HepG2 (cell line): ENCODE measurements around the gene PDSS2. TPM values are rescaled to one million over a fixed set of nuclear protein-coding genes. Genes with fewer than 3 reads are reported as not detected.

ENCODE experiments used
- FOXA3 ChIP-seq: IDR thresholded peaks from 2 replicates; pipeline ENCODE4 v1.6.1; 2016; ENCODE audit warnings: missing genetic modification reagents, missing compliant biosample characterization
- HNF1A ChIP-seq, 2 experiments: sonication (generic) in 1 of 2; formaldehyde crosslinking in 1 of 2; IDR thresholded peaks; 2 replicates each; pipeline versions ENCODE4 v1.4.0 to v1.6.1; 2016 to 2020; ENCODE audit warnings: borderline replicate concordance in 1 of 2, low read depth in 1 of 2, mild to moderate bottlenecking in 1 of 2, missing genetic modification reagents in 1 of 2
- ZBTB4 ChIP-seq: sonication (generic); formaldehyde crosslinking; IDR thresholded peaks from 2 replicates; pipeline ENCODE4 v1.4.0; 2020; ENCODE audit warnings: missing genetic modification reagents, mild to moderate bottlenecking, borderline replicate concordance
- ZNF704 ChIP-seq: sonication (generic); formaldehyde crosslinking; IDR thresholded peaks from 2 replicates; pipeline ENCODE4 v1.8.1; 2023; ENCODE audit warnings: mild to moderate bottlenecking, inconsistent platforms, moderate library complexity, missing genetic modification reagents, borderline replicate concordance
- polyA plus RNA-seq, 8 experiments: library from polyadenylated mRNA; depleted of rRNA in 3 of 8; stranded (reverse) in 7 of 8; unstranded in 1 of 8; fragments of >200 nt; fragmentation: Illumina TruSeq in 4 of 8; extraction: Trizol in 4 of 8; gene quantifications; 2 replicates each; pipeline versions ENCODE4 v1.2.1 to v1.2.3, GENCODE V29; 2011 to 2016; ENCODE audit warnings: low read depth in 4 of 8, missing spikeins in 1 of 8, mixed read lengths in 1 of 8; ENCODE audit not compliant: insufficient read depth in 1 of 8
- total RNA-seq, 5 experiments: library from RNA; depleted of rRNA; stranded (reverse); fragments of >200 nt; fragmentation: Illumina TruSeq; extraction: Trizol; gene quantifications; 2 replicates each; pipeline ENCODE4 v1.2.3, GENCODE V29; 2016; ENCODE audit warnings: low read depth in 1 of 5

PDSS2 gene
- total and polyA plus RNA-seq, 2 of the 13 experiments (the other 11 are each of a cell fraction or from before 2014, with no cell fraction given): 16.2 to 17.0 TPM

DNA sequence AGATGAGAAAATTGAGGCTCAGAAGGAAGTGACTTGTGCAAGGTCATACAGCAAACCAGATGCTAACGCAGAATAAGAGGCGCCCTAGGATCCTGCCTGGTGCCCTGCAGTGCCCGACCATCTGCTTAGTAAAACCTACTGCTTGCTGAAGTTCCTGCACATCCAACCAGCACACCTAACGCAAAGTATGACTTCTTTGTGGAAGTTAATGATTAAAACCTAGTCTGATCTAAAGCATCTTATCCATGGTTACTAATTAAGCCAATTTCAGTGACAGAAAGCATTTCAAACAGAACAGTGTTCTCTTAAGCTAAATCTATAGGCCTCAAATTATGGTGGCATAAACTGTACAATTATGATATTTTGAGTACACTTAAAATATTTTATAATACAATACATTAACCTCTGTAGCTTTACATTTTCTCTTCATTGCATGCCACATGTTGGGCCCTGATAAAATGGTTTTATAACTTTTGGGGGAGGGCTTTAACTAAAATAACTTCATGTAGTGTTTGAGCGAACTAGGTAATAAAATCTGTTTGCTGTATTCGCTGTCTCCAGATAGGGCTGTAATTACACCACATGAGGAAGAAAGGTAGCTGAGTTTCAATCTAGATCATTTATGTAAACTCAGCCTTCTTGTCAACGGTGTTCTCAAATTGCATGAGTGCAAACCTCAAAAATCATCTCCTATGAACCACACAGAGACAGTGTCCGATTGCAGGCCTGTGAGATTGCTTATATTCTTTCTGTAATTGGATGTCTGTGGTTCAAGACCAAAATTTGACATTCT lies 306.5 kb downstream of the PDSS2 start (continued):
- no peak for TF ChIP-seq ZNF704 (CRISPR knock-in tag)
- TF ChIP-seq FOXA3 (CRISPR knock-in tag): no peak
- peak; percentile 89 for TF ChIP-seq HNF1A (IDR thresholded peaks at IDR 0.05; ENCODE audit: low read depth)
- TF ChIP-seq HNF1A (CRISPR knock-in tag; IDR thresholded peaks at IDR 0.05; ENCODE audit: borderline replicate concordance): peak; percentile 88
- no peak for TF ChIP-seq ZBTB4 (CRISPR knock-in tag)
- TF ChIP-seq, all 625 proteins: peak for 28
